A673 (cell line): Measurements from ENCODE around the gene CLCNKB.

Source experiments
- EZH2 ChIP-seq: fragments of 200-600 bp; sonication (generic); IDR thresholded peaks from 2 replicates; pipeline ENCODE4 v1.6.1; 2017; ENCODE audit warnings: borderline replicate concordance, low read depth, mild to moderate bottlenecking, mixed read lengths, antibody characterized with exemption, low read length; ENCODE audit not compliant: poor library complexity, severe bottlenecking
- TF ChIP-seq, protein P1 (sequence below): fragments of 300-800, 200-600 bp; sonication (generic); conservative IDR thresholded peaks from 2 replicates; pipeline ENCODE4 v1.5.1; 2017; ENCODE audit warnings: low read depth, mild to moderate bottlenecking, antibody characterized with exemption, low read length, moderate library complexity, mixed read lengths

DNA sequence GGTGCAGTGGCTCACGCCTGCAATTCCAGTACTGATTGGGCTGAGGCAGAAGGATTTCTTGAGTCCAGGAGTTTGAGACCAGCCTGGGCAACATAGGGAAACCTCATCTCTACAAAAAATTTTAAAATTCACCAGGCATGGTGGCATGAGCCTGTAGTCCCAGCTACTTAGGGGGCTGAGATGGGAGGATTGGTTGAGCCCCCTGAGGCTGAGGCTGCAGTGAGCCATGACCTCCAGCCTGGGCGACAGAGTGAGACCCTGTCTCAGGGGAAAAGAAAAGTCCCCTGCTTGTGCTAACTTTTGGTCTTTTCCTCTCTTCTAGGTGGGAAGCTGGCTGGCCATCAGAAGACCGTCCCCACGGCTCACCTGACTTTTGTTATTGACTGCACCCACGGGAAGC, 38.0 kb upstream of the CLCNKB start:
- TF ChIP-seq, protein P1, sequence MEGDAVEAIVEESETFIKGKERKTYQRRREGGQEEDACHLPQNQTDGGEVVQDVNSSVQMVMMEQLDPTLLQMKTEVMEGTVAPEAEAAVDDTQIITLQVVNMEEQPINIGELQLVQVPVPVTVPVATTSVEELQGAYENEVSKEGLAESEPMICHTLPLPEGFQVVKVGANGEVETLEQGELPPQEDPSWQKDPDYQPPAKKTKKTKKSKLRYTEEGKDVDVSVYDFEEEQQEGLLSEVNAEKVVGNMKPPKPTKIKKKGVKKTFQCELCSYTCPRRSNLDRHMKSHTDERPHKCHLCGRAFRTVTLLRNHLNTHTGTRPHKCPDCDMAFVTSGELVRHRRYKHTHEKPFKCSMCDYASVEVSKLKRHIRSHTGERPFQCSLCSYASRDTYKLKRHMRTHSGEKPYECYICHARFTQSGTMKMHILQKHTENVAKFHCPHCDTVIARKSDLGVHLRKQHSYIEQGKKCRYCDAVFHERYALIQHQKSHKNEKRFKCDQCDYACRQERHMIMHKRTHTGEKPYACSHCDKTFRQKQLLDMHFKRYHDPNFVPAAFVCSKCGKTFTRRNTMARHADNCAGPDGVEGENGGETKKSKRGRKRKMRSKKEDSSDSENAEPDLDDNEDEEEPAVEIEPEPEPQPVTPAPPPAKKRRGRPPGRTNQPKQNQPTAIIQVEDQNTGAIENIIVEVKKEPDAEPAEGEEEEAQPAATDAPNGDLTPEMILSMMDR: no peak
- no peak for TF ChIP-seq EZH2
